Lower leg skin (tissue), 3 donors: ENCODE measurements around the gene GRIP1.

Experiments
- CTCF ChIP-seq, 3 donors: fragments of 450-650 bp; IDR thresholded peaks; one replicate each; pipeline ENCODE4 v1.5.1; 2016; ENCODE audit warnings: antibody characterized with exemption in 3 of 3, mild to moderate bottlenecking in 3 of 3, moderate library complexity in 2 of 3
- POLR2A ChIP-seq, 2 donors: fragments of 450-650 bp; IDR thresholded peaks; one replicate each; pipeline ENCODE4 v1.6.1; 2016 to 2017; ENCODE audit warnings: antibody characterized with exemption in 2 of 2, mild to moderate bottlenecking in 1 of 2, moderate library complexity in 1 of 2

GRCh38 chr12:66428870-66429269 lies 250.0 kb downstream of the GRIP1 start:
- no peak for TF ChIP-seq POLR2A (IDR thresholded peaks at IDR 0.05)
- no peak for TF ChIP-seq CTCF (IDR thresholded peaks at IDR 0.05)
